Measurements from ENCODE around the gene CDH22. TPM values are rescaled to one million over a fixed set of nuclear protein-coding genes. Genes with fewer than 3 reads are reported as not detected.

CDH22 gene
- total RNA-seq, 3 donors from 2014 or later (not counting 1 experiment from before 2014, with no cell fraction given): not detected

DNA sequence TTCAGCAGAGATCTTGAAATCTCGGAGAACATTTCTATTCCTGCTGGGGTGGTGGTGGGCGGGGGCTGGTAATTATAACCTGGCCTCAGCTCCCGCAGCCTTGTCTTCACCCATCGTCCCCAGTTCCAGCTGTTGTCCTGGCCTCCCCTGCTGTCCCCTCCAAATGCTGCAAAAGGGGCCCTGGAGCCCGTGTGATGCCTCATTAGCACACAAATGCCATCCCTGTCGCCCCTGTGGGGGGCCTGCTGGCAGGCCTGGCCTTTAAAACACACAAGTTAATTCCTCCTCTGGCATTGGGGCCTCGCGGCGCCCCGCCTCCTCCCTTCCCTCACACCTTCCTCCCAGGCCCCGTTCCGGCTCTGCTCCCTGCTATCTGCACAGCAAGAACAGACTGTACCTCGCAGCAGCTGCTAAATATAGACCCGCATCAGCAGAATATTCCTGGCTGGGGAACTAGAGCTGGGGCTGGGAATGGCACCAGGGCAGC lies 85.7 kb downstream of the CDH22 start:
- Mint-ChIP-seq H3K27me3 (ENCODE audit: low read depth in 2 of 2) (peaks cover 19 to 27% of the 10 kb centered on the region in 2 donors), H3K4me1 (no peaks in the 10 kb centered on the region)
- 59% methylated on average over 14 of the region's 14 CpGs for WGBS (ENCODE audit: insufficient coverage)

GRCh38 chr20:46221256-46221833 lies 87.0 kb downstream of the CDH22 start:
- ATAC-seq (no peak), DNase-seq (no peak)
- H3K4me1 ChIP-seq (ENCODE audit: control insufficient read depth, insufficient read depth, low read length): no peaks in the 10 kb centered on the region
- no peaks in the 10 kb centered on the region for H3K9me3 ChIP-seq (ENCODE audit: control insufficient read depth, insufficient read depth, low read length)
- WGBS (ENCODE audit: insufficient coverage): 86% methylated on average over 9 of the region's 9 CpGs
- no peak for TF ChIP-seq CTCF (IDR thresholded peaks at IDR 0.05)
- H3K27ac Mint-ChIP-seq: no peak overlapping the region
- H3K27me3 ChIP-seq (ENCODE audit: control insufficient read depth, insufficient read depth, low read length): no peaks in the 10 kb centered on the region
- no peaks in the 10 kb centered on the region for H3K9me3 Mint-ChIP-seq
- H3K27ac ChIP-seq (ENCODE audit: low read length): no peak overlapping the region
- H3K36me3 Mint-ChIP-seq: no peaks in the 10 kb centered on the region
- H3K4me3 Mint-ChIP-seq: no peak overlapping the region
- no peak overlapping the region for H3K4me3 ChIP-seq (ENCODE audit: low read length)
- no peaks in the 10 kb centered on the region for H3K36me3 ChIP-seq (ENCODE audit: control insufficient read depth, insufficient read depth, low read length)
- H3K27me3 Mint-ChIP-seq (ENCODE audit: low read depth in 2 of 2): peaks cover 19 to 27% of the 10 kb centered on the region in 2 donors
- intact Hi-C loops (cut with micrococcal nuclease): no loop called here
- no peaks in the 10 kb centered on the region for H3K4me1 Mint-ChIP-seq

More for the DNA sequence above, 85.7 kb downstream of the CDH22 start:
- Mint-ChIP-seq H3K27ac (no peak overlapping the region), H3K36me3 (no peaks in the 10 kb centered on the region), H3K4me3 (no peak overlapping the region), H3K9me3 (no peaks in the 10 kb centered on the region)
- DNase-seq (no peak), ATAC-seq (no peak)
- Histone ChIP-seq H3K27me3 (ENCODE audit: control insufficient read depth, insufficient read depth, low read length) (no peaks in the 10 kb centered on the region), H3K4me3 (ENCODE audit: low read length) (no peak overlapping the region), H3K4me1 (ENCODE audit: control insufficient read depth, insufficient read depth, low read length) (peaks cover 4% of the 10 kb centered on the region), H3K36me3 (ENCODE audit: control insufficient read depth, insufficient read depth, low read length) (no peaks in the 10 kb centered on the region), H3K9me3 (ENCODE audit: control insufficient read depth, insufficient read depth, low read length) (no peaks in the 10 kb centered on the region), H3K27ac (ENCODE audit: low read length) (no peak overlapping the region)
- intact Hi-C loops (cut with micrococcal nuclease): no loop called here
- no peak for TF ChIP-seq CTCF (IDR thresholded peaks at IDR 0.05)

DNA sequence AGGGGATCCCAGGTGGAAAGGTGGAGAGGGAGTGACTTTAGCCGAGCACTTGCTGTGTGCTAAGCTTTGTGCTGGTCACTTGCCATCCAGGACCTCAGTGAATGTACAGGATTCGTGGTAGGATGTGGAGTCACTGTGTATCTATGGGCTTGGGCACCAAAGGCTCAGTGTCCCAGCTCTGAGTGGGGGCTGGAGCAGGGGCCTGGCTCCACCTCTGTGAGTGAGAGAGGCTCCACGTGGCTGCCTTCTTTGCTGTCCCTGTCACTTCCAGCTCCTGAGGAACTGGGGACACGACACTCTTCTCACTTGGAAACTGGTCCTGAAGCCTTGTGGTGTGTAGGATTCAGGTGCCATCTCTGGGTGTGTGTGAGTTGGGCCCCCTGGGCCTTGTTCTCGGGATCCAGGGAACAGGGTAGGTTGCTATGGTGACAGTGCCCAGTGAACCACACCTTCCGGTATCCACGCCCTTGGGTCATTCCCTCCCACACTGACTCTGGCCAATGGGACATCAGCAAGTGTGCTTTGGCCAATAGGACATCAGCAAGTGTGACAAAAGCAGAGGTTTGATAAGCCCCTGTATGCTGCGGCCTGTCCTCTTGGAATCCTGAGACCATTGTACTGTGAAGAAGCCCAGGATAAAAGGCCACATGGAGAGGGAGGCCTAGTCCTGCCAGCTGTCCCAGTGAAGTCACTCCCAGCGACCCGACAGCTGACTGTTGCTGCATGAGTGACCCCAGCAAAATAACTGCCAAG lies 87.7 kb downstream of the CDH22 start:
- no peaks in the 10 kb centered on the region for H3K36me3 Mint-ChIP-seq
- WGBS (ENCODE audit: insufficient coverage): 76% methylated on average over 10 of the region's 10 CpGs
- DNase-seq (no peak), ATAC-seq (no peak)
- intact Hi-C loops (cut with micrococcal nuclease): no loop called here
- Histone ChIP-seq H3K9me3 (ENCODE audit: control insufficient read depth, insufficient read depth, low read length) (no peaks in the 10 kb centered on the region), H3K36me3 (ENCODE audit: control insufficient read depth, insufficient read depth, low read length) (no peaks in the 10 kb centered on the region), H3K4me3 (ENCODE audit: low read length) (no peak overlapping the region), H3K4me1 (ENCODE audit: control insufficient read depth, insufficient read depth, low read length) (no peaks in the 10 kb centered on the region), H3K27ac (ENCODE audit: low read length) (no peak overlapping the region), H3K27me3 (ENCODE audit: control insufficient read depth, insufficient read depth, low read length) (no peaks in the 10 kb centered on the region)
- H3K4me1 Mint-ChIP-seq: no peaks in the 10 kb centered on the region
- H3K4me3 Mint-ChIP-seq: no peak overlapping the region
- TF ChIP-seq CTCF (IDR thresholded peaks at IDR 0.05): no peak
- no peak overlapping the region for H3K27ac Mint-ChIP-seq
- H3K27me3 Mint-ChIP-seq (ENCODE audit: low read depth in 2 of 2): peaks cover 15 to 27% of the 10 kb centered on the region in 2 donors
- H3K9me3 Mint-ChIP-seq: no peaks in the 10 kb centered on the region
